ENCODE measurements around the gene MCM3.

Gene MCM3

GRCh38 chr6:52284460-52285176 lies at the start of gene MCM3:
Gene MCM3, minus strand, starts transcription at chr6:52284742. Its CDS starts 68 bp downstream, at chr6:52284674.
- peak; percentile 98 to 99 for DNase-seq

DNA sequence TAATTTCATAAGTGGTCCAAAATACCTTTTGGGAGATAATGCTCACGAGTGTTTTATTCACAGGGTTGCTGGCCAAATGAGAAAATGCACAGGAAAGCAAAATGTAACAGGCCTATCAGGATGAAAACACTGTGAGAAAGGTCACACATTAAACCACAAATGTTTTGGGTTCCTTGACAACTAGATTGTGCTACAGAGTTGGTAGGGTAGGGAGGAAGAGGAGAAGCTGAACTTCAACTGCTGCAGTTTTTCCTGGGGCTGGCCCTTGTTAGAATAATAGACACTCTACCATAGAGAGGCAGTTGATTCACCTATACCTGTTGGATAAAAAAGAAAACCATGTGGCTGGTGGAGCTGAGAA lies 49.3 kb upstream of the MCM3 start:
- peak in 1 of 2 donors; percentile 63 for DNase-seq

DNA sequence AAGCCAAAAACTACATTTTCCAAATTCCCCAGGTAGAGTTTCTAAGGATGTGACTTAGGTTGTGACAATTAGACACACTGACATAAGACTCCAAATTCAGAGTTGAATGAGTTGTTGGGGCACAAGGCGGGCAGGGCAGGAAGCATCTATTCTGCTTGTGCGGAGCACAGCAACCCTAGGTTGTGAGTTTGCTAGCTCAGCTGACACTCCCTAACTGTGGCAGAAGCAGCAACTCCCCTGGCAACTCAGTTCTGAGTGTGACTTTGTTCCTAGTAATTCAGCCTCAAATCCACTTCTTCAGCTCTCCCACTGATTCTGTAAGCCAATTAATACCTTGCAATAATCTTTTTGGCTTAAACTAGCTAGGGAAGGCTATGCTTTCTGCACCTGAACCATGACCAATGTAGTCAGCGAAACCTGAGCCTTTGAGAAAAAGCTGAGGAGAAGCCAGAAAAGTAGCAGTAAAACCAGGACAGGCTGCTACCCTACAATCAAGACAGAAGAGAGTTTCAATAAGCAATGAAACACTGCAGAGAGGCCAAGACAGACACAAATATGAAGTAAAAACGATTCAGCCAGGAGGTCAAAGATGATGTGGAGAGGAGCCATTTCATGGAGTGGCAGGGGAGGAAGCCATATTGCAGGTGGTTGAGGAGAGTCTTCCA lies 47.4 kb upstream of the MCM3 start:
- DNase-seq, result no peak

DNA sequence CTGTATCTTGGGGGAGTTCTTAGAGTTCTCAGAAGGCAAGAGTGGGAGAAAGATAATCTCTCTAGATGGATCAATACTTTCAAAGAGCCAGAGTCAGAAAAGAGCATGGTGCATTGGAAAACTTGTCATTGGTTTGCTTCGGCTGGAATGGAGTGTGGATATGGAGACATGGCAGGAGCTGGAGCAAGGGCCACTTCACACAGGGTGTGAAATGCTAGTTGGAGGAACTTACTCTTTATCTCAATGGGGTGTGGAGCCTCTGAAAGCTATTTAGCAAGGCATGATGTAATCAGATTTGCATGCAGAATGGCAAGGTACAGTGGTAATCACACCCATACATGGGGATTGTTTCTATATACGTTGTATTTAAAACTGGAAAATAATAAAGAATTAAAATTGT lies 45.9 kb upstream of the MCM3 start:
- DNase-seq, result no peak

DNA sequence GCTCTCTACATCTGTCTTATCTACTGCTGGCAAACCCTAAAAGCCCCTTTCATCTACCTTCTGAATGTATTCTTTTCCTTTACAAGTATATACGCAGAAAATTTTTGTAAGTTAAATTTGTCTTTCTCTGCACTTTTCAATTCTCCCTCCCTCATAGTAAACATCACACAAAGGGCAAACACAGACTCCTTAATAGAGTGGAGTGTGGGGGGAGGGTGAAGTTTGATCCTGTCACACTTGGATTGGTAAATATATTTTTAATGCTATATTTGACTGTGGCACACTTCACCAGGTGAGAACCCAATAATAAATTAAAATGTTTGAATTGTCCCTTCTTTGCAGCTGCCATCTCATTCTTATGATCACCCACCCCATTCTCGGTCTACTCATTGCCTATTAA lies 44.2 kb upstream of the MCM3 start:
- DNase-seq, result no peak

DNA sequence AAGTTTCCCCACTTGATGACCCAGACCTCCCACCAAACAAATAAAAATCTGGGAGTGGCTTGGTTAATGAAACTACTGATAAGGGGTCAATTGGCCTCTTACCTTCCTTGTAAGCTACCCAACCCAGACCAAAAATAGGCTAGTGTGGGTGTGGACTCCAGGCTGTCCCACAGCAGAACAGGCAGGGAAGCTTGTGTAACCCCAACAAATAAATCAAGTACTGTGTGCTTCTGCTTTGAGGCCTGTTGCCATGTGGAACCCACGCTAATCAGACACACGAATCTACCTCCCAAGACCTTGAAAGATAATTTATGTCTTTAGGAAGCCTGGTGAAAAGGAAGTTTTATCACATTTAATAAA lies 43.7 kb upstream of the MCM3 start:
- DNase-seq, result no peak

GRCh38 chr6:52326540-52327364 lies 42.2 kb upstream of the MCM3 start:
- DNase-seq, result no peak

- DNase-seq, result no peak
Measured at GRCh38 chr6:52325695-52326471, 41.3 kb upstream of the MCM3 start.

- no peak for DNase-seq
Measured at GRCh38 chr6:52324189-52324588, 39.6 kb upstream of the MCM3 start.

GRCh38 chr6:52317841-52318581 lies 33.5 kb upstream of the MCM3 start:
- no peak for DNase-seq

- no peak for DNase-seq
Measured at GRCh38 chr6:52317211-52317610, 32.7 kb upstream of the MCM3 start.

- no peak for DNase-seq
Measured at GRCh38 chr6:52314752-52315151, 30.2 kb upstream of the MCM3 start.

DNA sequence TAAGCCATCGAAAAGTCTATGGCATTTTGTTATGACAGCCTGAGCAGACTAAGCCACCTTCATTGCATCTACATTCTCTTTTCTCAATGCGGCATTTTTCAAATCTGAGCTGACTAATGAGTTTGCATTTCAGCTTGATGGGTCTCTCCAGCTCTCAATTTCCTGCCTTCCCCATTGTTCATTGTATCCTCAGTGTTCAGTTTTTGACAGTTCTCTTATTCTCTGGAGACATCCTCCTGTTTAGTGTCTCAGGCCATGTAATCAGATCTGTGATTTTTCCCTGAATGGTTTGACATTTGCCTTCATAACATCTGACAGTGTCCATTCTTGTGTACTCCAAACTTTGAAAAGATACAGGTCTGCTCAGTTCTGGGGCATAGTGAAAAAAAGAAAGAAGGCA lies 27.9 kb upstream of the MCM3 start:
- DNase-seq, result no peak

GRCh38 chr6:52310932-52311331 lies 26.4 kb upstream of the MCM3 start:
- no peak for DNase-seq

DNA sequence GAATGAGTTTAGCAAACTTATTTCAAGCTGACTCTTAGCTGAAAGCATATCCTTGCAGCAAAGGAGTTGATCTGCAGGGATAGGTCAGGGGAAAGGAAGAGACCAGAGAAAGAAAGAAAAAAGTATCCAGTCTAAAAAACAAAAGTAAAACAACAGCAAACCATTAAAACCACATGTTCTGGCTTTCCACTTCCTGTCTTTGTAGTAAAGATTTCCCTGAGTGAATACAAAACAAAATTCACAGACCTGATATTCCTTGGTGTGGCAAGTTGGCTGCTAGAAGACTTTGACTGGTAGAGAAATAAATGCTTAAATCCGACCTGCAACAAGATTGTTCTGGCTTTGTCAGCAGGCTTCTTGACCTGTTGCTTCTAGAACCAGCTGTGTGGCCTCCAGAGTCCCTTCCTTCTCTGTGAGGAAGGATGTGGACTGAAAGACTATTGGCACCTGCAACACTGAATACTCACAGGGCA lies 23.4 kb upstream of the MCM3 start:
- peak in 1 of 2 donors; percentile 49 for DNase-seq

- no peak for DNase-seq
Measured at GRCh38 chr6:52306972-52307870, 22.7 kb upstream of the MCM3 start.

DNA sequence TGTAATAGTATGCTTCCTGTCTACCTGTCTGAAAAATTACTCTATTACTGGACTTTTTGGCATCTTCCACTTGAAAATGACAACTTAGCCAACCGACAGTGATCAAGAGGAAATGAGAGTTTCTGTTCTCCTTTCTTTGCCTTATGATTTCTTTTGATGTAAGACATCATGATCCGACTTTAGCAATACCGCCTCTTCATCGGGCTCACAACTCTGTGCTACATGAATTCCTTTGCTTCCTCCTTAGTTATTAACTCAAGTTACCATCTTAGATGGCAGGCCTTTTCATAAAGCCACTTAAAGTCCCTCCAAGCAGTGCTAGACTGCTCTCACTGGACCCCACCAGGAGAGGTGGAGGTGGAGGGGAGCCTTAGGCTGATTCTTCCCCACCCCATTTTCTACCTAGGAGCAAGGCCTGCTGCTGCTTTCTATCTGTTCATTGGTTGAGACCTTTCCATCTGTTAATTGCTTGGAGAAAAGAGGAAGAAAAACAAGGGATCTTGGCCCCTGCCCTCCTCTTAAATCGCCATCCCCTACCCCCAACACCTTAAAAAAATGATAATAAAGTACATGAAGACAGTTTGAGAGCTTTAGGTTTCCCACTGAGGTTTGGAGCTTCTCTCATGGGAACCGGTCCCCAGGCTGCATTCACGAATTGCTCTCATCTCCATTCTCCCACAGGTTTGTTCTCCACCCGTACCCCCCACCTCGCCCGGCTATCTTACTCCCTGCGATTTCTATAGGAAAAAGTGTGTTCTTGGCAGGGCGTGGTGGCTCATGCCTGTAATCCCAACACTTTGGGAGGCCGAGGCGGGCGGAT lies 21.6 kb upstream of the MCM3 start:
- peak; percentile 58 to 63 for DNase-seq

GRCh38 chr6:52305411-52305810 lies 20.9 kb upstream of the MCM3 start:
- DNase-seq, result peak in 1 of 2 donors; percentile 36

DNA sequence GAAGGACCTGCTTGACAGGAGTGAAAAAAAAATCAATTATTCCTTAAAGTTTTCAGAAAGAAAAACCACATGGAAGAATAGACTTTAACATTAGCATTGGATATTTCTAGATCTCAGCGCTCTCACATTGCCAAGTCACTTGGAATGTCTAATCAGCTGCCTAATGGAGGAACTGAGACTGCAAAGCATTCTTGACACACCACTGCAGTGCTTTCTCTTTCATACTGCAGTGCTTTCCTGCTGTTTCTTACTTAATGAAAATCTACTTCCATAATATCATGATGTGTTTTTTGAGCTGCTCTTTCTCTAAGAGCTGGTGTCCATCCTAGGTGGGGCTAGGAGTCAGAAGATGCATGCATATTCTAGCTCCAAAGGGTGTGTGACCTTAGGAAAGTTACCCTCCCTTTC lies 20.4 kb upstream of the MCM3 start:
- DNase-seq, result no peak

DNA sequence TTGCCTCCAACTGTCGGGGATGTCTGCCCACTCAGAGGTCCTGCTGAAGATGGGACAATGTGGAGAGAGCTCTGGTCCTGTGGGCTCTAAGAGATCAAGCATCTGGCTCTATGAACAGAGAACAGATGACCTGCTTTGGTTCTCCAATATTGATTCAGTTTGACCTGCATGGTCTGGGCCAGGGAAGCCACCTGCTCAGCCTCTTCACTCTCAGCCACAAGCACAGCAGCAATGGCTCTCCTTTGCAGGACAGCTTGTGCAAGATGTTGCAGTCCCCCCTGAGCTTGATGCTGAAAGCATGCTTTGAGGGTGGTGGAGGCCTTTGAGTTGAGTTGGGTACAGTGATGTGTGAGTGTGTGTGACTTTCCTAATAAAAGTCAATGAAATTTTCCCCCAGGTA lies 18.6 kb upstream of the MCM3 start:
- no peak for DNase-seq
